ENCODE data around the gene RPL35. TPM values are rescaled to one million over a fixed set of nuclear protein-coding genes. Genes with fewer than 3 reads are reported as not detected.

The RPL35 gene
- total RNA-seq, 2 experiments from 2014 or later: 2,220 to 2,231 TPM

Other genes starting within 250 kb of the RPL35 start
- 1 to 10 TPM; 1.2 to 1.3 TPM for gene NR6A1, start 90.6 kb downstream of the RPL35 start, total RNA-seq
- not detected for gene OLFML2A, start 84.8 kb downstream of the RPL35 start, total RNA-seq
- gene WDR38, start 8.5 kb downstream of the RPL35 start, total RNA-seq: not detected
- gene ARPC5L, start 173 bp upstream of the RPL35 start, total RNA-seq: 100 to 1,000 TPM; 102 to 104 TPM
- gene GOLGA1, start 79.1 kb upstream of the RPL35 start, total RNA-seq: 10 to 100 TPM; 12.0 to 14.3 TPM